CD14-positive monocyte (primary cell): Measurements from ENCODE around the gene THAP6. TPM values are rescaled to one million over a fixed set of nuclear protein-coding genes. Genes with fewer than 3 reads are reported as not detected.

ENCODE experiments used
- DNase-seq, 3 donors: peaks; one replicate each; pipeline ENCODE4 v3.0.0-alpha.2; 2011 to 2022
- H2AFZ ChIP-seq: 2 replicates; pipeline ENCODE4 v1.6.0; 2012; ENCODE audit warnings: mild to moderate bottlenecking, low read depth, low read length, inconsistent platforms; ENCODE audit not compliant: insufficient read depth, poor library complexity, severe bottlenecking
- H3K27ac ChIP-seq, 2 donors: 1 replicate in 1 of 2; 2 replicates in 1 of 2; pipeline ENCODE4 v1.5.1; 2012 to 2013; ENCODE audit warnings: low read length in 2 of 2, control low read depth in 1 of 2, inconsistent platforms in 1 of 2, low read depth in 1 of 2, mild to moderate bottlenecking in 1 of 2
- H3K27me3 ChIP-seq, 2 donors: one replicate each; pipeline versions ENCODE4 v1.6.0 to v1.6.1; 2011 to 2013; ENCODE audit warnings: low read length in 2 of 2; ENCODE audit not compliant: control insufficient read depth in 2 of 2, insufficient read depth in 2 of 2
- H3K36me3 ChIP-seq, 2 donors: replicated peaks in 1 of 2; 1 replicate in 1 of 2; 2 replicates in 1 of 2; pipeline versions ENCODE4 v1.5.1 to v1.6.1; 2012 to 2013; ENCODE audit warnings: low read length in 2 of 2, control low read depth in 1 of 2, inconsistent platforms in 1 of 2, mild to moderate bottlenecking in 1 of 2; ENCODE audit not compliant: insufficient read depth in 2 of 2, control insufficient read depth in 1 of 2
- H3K4me1 ChIP-seq, 2 donors: 1 replicate in 1 of 2; 2 replicates in 1 of 2; pipeline versions ENCODE4 v1.5.1 to v1.6.1; 2012 to 2013; ENCODE audit warnings: low read length in 2 of 2, control low read depth in 1 of 2, inconsistent platforms in 1 of 2, mild to moderate bottlenecking in 1 of 2, moderate library complexity in 1 of 2; ENCODE audit not compliant: insufficient read depth in 2 of 2, control insufficient read depth in 1 of 2
- H3K4me2 ChIP-seq: replicated peaks from 2 replicates; pipeline ENCODE3; 2012; ENCODE audit warnings: low read length, moderate library complexity, mild to moderate bottlenecking; ENCODE audit not compliant: poor library complexity, severe bottlenecking; ENCODE audit errors: extremely low read depth
- H3K4me3 ChIP-seq, 3 experiments: fragments of 200-600 bp in 1 of 3; sonication (generic) in 1 of 3; replicated peaks in 1 of 3; 1 replicate in 2 of 3; 2 replicates in 1 of 3; pipeline ENCODE4 v1.5.1; 2011 to 2013; ENCODE audit warnings: low read length in 3 of 3, mild to moderate bottlenecking in 3 of 3, control low read depth in 2 of 3, low read depth in 2 of 3, inconsistent platforms in 1 of 3, moderate library complexity in 1 of 3
- H3K79me2 ChIP-seq: 2 replicates; pipeline ENCODE4 v1.6.0; 2012; ENCODE audit warnings: mild to moderate bottlenecking, control low read depth, inconsistent platforms, low read length, moderate library complexity; ENCODE audit not compliant: insufficient read depth
- H3K9ac ChIP-seq: 2 replicates; pipeline ENCODE4 v1.6.0; 2017; ENCODE audit warnings: low read length, mild to moderate bottlenecking; ENCODE audit not compliant: insufficient read depth, poor library complexity, severe bottlenecking
- H3K9me3 ChIP-seq, 2 donors: replicated peaks in 1 of 2; 1 replicate in 1 of 2; 2 replicates in 1 of 2; pipeline versions ENCODE4 v1.5.1 to v1.6.1; 2012 to 2013; ENCODE audit warnings: low read length in 2 of 2, control low read depth in 1 of 2; ENCODE audit not compliant: control insufficient read depth in 1 of 2, insufficient read depth in 1 of 2
- H4K20me1 ChIP-seq: 2 replicates; pipeline ENCODE4 v1.6.0; 2012; ENCODE audit warnings: mild to moderate bottlenecking, low read length, control low read depth, moderate library complexity; ENCODE audit not compliant: insufficient read depth
- H3K27ac Mint-ChIP-seq, 7 donors: one replicate each; pipeline ENCODE4 v1.8.0; 2020; ENCODE audit warnings: mild to moderate bottlenecking in 7 of 7, mixed read lengths in 7 of 7, moderate library complexity in 6 of 7, inconsistent platforms in 2 of 7
- H3K27me3 Mint-ChIP-seq, 3 donors: one replicate each; pipeline ENCODE4 v1.8.0; 2021 to 2022; ENCODE audit warnings: low read depth in 3 of 3, mild to moderate bottlenecking in 3 of 3, mixed read lengths in 3 of 3, moderate library complexity in 3 of 3, inconsistent platforms in 1 of 3
- H3K36me3 Mint-ChIP-seq, 2 donors: one replicate each; pipeline ENCODE4 v1.8.0; 2020; ENCODE audit warnings: mixed read lengths in 2 of 2, inconsistent platforms in 1 of 2, mild to moderate bottlenecking in 1 of 2
- H3K4me1 Mint-ChIP-seq: one replicate; pipeline ENCODE4 v1.8.0; 2020; ENCODE audit warnings: mild to moderate bottlenecking, mixed read lengths
- H3K4me3 Mint-ChIP-seq, 2 donors: one replicate each; pipeline ENCODE4 v1.8.0; 2020; ENCODE audit warnings: mild to moderate bottlenecking in 2 of 2, mixed read lengths in 2 of 2, moderate library complexity in 1 of 2
- H3K9me3 Mint-ChIP-seq, 7 donors: one replicate each; pipeline ENCODE4 v1.8.0; 2020 to 2022; ENCODE audit warnings: mixed read lengths in 7 of 7, mild to moderate bottlenecking in 6 of 7, moderate library complexity in 6 of 7, inconsistent platforms in 2 of 7
- CTCF ChIP-seq: fragments of 200-600 bp; IDR thresholded peaks from one replicate; pipeline ENCODE4 v1.8.0; 2022; ENCODE audit warnings: antibody characterized with exemption, mild to moderate bottlenecking
- whole genome bisulfite sequencing: methylation state at CpG from one replicate; pipeline ENCODE4 v1.1.5; 2013; ENCODE audit warnings: missing lambda C conversion rate; ENCODE audit not compliant: insufficient coverage; 5-methylcytosine and 5-hydroxymethylcytosine counted together
- intact Hi-C, 2 donors: fragments of 100-400 bp; cut with micrococcal nuclease; formaldehyde crosslinking; loops; one replicate each; pipeline versions ENCODE4 v1.15.0 to v1.15.1; 2023
- polyA plus RNA-seq, 3 donors: library from polyadenylated mRNA; depleted of rRNA in 1 of 3; unstranded in 2 of 3; stranded (reverse) in 1 of 3; fragments of 300-500 nt in 2 of 3; fragments of >200 nt in 1 of 3; fragmentation: Illumina TruSeq in 2 of 3; gene quantifications; 1 replicate in 2 of 3; 2 replicates in 1 of 3; pipeline ENCODE4 v1.2.3, GENCODE V29; 2012 to 2021

THAP6 gene
- polyA plus RNA-seq, 3 donors: 2.3 to 6.1 (median 5.6) TPM

GRCh38 chr4:75494563-75494962, 19.7 kb upstream of the THAP6 start:
- Histone ChIP-seq H3K9me3 (no peaks in the 10 kb centered on the region), H3K27ac (peak overlapping the region in 1 of 2 donors; percentile 87), H3K79me2 (peaks cover 45% of the 10 kb centered on the region), H3K36me3 (peaks cover 35 to 59% of the 10 kb centered on the region in 2 donors), H3K9ac (no peak overlapping the region), H4K20me1 (no peaks in the 10 kb centered on the region), H3K4me3 (peak overlapping the region in 1 of 3 experiments; percentile 13), H3K4me2 (peak overlapping the region; percentile 42), H3K27me3 (no peaks in the 10 kb centered on the region), H2AFZ (no peak overlapping the region), H3K4me1 (peaks cover 12 to 25% of the 10 kb centered on the region in 2 donors)
- DNase-seq: peak; percentile 65 to 82 (median 69)
- H3K4me1 Mint-ChIP-seq: peaks cover 22% of the 10 kb centered on the region
- H3K36me3 Mint-ChIP-seq: peaks cover 50 to 60% of the 10 kb centered on the region in 2 donors
- H3K9me3 Mint-ChIP-seq: no peaks in the 10 kb centered on the region
- H3K27ac Mint-ChIP-seq: peak overlapping the region in 6 of 7 donors; percentile 61 to 85 (median 68)
- WGBS: no CpG with 5 or more reads among the region's 1 CpG
- intact Hi-C loops: no loop called here
- TF ChIP-seq CTCF: no peak
- H3K27me3 Mint-ChIP-seq: no peaks in the 10 kb centered on the region
- no peak overlapping the region for H3K4me3 Mint-ChIP-seq

- Histone ChIP-seq H3K4me1 (peaks cover 12 to 25% of the 10 kb centered on the region in 2 donors), H2AFZ (no peak overlapping the region), H3K27ac (peak overlapping the region in 1 of 2 donors; percentile 87), H3K9ac (no peak overlapping the region), H3K36me3 (peaks cover 32 to 59% of the 10 kb centered on the region in 2 donors), H3K79me2 (peaks cover 54% of the 10 kb centered on the region), H3K9me3 (no peaks in the 10 kb centered on the region), H3K4me3 (peak overlapping the region in 1 of 3 experiments; percentile 32), H3K4me2 (peak overlapping the region; percentile 52), H3K27me3 (no peaks in the 10 kb centered on the region), H4K20me1 (no peaks in the 10 kb centered on the region)
- H3K36me3 Mint-ChIP-seq: peaks cover 45 to 58% of the 10 kb centered on the region in 2 donors
- intact Hi-C loops: no loop called here
- H3K27ac Mint-ChIP-seq: peak overlapping the region; percentile 85 to 94 (median 92)
- no peak for TF ChIP-seq CTCF
- DNase-seq: peak; percentile 25 to 62 (median 35)
- H3K9me3 Mint-ChIP-seq: no peaks in the 10 kb centered on the region
- peaks cover 22% of the 10 kb centered on the region for H3K4me1 Mint-ChIP-seq
- H3K27me3 Mint-ChIP-seq: no peaks in the 10 kb centered on the region
- no CpG with 5 or more reads among the region's 2 CpGs for WGBS
- H3K4me3 Mint-ChIP-seq: no peak overlapping the region
Measured at GRCh38 chr4:75495476-75495875, 18.8 kb upstream of the THAP6 start.
